ENCODE measurements around the gene CCDC8.

Gene CCDC8

DNA sequence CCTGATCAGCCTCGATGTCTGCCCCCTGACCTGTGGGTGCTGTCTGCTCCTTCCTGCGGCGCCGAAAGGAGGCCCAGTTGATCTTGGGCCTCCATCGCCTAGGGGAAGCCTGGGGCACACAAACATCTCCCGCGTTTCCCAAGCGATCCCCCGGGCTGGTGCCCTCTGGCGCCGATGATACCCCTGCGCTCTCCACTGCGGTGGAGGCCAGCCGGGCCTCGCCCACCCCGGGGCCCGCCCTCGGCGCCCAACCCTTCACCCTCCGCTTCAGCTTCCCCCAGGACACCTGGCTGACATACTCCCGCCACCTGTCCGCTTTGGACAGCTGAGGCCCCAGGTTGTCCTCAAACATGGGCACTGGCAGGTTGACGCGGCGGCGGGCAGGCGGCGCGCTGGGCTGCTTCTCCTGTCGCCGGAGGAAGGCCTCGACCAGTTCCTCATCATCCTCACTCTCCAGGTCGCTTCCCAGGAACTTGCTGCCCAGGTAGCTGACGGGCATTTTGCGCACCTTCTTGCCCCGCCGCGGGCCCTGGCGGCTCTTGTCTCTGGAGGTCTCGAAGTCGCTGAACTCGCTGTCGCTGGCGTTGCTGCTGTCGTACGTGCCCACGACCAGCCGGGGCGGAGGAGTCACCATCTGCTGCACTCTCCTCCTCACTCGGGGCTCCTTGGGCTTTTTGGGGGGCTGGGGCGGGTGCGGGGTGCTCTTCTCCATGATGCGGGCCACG lies 1.3 kb downstream of the CCDC8 start:
- TF ChIP-seq GATA3 (IDR thresholded peaks at IDR 0.05; ENCODE audit: low read depth, low read length): no peak
- TF ChIP-seq GATA2 (IDR thresholded peaks at IDR 0.05; ENCODE audit: low read depth, low read length): no peak

DNA sequence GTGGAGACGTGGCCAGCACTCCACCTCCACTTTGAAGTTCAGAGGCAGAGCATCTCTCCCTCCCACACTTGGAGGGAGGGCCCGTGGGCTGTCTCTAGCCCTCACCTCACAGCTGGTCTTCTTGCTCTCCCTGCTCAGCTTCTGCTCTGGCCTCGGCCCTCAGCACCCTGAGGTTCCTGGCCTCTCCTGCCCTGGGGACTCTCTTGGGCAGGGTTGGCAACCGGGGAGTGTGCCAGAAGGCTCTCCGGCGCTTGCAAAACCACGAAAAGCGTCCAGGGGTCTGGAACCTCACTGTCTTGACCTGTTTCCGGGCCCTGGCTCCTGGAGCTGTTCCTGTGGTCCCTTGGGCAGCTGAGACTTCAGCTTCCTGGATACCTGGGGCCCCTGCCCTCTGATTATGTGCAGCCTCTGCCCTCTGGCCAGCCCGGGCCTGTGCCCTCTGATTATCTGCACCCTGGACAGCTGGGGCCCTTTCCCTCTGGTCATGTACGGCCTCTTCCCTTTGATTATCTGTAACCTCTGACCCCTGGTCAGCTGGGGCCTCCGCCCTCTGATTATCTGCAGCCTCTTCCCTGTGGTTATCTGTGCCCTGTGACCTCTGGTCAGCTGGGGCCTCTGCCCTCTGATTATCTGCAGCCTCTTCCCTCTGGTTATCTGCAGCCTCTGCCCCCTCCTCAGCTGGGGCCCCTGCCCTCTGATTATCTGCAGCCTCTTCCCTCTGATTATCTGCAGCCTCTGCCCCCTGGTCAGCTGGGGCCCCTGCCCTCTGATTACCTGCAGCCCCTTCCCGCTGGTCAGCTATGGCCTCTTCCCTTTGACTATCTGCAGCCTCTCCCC lies 2.1 kb downstream of the CCDC8 start:
- TF ChIP-seq GATA2 (IDR thresholded peaks at IDR 0.05; ENCODE audit: low read depth, low read length): no peak
- TF ChIP-seq GATA3 (IDR thresholded peaks at IDR 0.05; ENCODE audit: low read depth, low read length): no peak

DNA sequence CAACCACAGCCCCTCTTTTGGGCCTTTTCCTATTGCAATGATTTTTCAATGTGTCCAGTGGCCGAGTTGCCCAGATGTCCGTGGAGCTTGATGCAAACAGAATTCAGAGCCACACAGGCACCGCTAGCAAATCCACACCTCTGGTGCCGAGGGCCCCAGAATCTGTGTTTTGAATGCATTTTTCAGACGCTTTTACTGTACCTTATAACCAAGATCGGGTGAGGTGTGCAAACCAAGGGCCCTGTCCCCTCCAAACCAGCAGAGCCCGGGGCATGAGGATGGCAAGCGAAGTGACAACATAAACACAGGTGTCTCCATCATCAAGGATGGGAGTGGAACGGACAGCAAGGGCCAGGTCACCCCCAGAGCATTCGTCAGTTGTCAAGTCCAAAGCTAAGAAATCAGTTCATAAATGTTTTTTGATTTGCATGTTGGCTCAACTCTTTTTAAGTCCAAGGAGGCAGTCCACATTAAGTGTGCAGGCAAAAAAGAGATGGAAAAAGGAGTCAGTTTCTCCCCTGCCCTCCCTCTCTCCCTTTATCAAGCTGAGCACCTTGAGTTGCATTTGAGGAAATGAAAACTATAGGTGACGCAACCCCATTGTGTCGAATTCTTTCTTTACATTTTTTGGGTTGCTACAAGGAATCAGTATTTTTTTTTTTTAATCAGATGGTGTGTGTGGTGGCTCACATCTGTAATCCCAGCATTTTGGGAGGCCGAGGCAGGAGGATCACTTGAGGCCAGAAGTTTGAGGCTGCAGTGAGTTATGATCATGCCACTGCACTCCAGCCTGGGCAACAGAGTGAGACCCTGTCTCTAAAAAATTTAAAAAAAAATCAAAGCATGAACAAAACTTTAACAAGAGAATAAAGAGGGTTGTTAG lies 2.9 kb downstream of the CCDC8 start:
- no peak for TF ChIP-seq GATA2 (IDR thresholded peaks at IDR 0.05; ENCODE audit: low read depth, low read length)
- TF ChIP-seq GATA3 (IDR thresholded peaks at IDR 0.05; ENCODE audit: low read depth, low read length): no peak

DNA sequence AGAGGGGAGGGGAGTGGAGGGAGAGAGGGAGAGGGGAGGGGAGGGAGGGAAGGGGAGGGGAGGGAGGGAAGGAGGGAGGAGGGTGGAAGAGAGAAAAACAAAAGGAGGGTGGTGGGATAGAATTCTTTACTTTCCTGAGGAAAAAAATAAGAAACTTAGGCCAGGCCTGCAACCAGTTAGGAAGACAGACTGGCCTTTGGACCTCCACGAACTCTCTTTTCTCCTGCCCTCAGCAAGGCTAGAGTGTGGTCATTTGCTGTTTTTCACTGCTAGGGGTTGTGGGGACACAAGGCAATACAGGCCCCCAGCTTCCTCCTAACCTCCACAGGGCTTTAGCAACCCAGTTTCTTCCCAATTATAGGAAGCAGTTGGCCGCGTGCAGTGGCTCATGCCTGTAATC lies 4.2 kb downstream of the CCDC8 start:
- TF ChIP-seq GATA3 (IDR thresholded peaks at IDR 0.05; ENCODE audit: low read depth, low read length) (no peak), GATA2 (IDR thresholded peaks at IDR 0.05; ENCODE audit: low read depth, low read length) (no peak)

DNA sequence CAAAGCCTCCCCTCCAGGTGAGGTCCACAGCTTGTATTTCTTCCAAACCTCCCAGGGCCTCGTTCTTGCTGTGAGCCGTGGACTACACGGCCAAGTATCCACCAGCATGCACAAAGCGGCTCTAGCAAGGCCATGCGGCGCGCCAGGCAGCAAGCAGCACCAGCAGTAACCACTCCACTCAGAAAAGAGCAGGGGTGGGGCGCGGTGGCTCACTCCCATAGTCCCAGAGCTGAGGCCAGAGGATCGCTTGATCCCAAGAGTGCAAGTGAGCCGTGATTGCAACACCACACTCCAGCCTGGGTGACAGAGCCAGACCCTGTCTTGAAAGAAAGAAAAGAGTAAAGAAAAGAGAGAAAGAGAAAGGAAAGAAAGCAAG lies 4.7 kb downstream of the CCDC8 start:
- TF ChIP-seq GATA2 (IDR thresholded peaks at IDR 0.05; ENCODE audit: low read depth, low read length): no peak
- TF ChIP-seq GATA3 (IDR thresholded peaks at IDR 0.05; ENCODE audit: low read depth, low read length): no peak

DNA sequence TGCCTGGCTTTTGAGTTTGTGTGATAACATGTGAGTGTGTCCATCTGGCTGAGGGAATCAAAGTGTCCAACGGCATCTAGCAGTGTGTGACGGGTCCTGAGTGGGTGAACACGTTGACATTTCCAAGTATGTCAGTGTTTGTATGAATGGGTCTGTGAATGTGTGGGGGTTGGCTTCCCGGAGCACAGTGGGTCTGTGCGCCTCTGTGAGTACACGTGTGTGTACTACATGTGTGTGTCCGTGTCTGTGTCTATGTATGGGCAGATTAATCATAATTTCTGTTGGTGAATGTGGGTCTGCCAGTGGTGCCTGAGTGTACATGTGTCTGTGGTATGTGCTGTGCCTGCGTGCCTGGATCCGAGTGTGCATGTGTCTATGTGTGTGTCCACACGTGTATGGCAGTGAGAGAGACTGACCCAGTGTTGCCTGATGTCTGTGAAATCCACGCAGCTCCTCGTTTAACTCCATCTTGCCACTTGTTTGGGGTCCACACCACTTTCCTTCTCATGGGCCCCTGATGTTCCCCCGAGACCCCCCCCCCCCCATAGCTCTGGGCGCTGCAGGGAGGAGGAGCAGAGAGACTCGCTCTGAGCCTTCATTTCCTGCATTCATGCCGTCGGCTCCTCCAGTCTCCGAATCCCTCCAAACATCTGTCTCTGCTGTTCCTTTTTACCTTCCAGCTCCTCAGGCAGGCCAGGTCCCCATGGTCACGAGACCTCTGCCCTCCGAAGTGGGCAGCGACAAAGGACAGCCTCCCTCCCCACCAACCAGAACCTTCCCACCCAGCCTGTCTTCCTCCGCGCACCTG lies 5.3 kb downstream of the CCDC8 start:
- TF ChIP-seq GATA3 (IDR thresholded peaks at IDR 0.05; ENCODE audit: low read depth, low read length) (no peak), GATA2 (IDR thresholded peaks at IDR 0.05; ENCODE audit: low read depth, low read length) (no peak)

DNA sequence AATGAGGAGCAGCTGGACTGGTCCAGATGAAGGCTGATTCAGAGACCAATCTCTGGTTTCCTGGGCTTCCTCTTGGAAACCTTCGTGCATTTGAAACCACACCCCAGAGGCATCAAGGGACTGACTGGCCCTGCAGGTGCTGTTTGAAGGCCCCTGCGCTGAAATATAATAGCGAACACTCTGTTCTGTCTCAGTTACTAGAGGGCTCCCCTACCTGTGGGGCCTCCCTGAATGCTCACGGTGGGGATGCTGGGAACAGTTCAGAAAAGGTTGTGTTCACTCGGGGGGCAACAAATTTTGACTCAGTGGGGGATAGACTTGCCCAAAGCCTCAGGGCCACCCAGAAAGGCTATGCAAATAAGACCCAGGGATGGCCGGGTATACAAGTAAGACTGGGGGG lies 6.4 kb downstream of the CCDC8 start:
- TF ChIP-seq GATA3 (IDR thresholded peaks at IDR 0.05; ENCODE audit: low read depth, low read length) (no peak), GATA2 (IDR thresholded peaks at IDR 0.05; ENCODE audit: low read depth, low read length) (no peak)

DNA sequence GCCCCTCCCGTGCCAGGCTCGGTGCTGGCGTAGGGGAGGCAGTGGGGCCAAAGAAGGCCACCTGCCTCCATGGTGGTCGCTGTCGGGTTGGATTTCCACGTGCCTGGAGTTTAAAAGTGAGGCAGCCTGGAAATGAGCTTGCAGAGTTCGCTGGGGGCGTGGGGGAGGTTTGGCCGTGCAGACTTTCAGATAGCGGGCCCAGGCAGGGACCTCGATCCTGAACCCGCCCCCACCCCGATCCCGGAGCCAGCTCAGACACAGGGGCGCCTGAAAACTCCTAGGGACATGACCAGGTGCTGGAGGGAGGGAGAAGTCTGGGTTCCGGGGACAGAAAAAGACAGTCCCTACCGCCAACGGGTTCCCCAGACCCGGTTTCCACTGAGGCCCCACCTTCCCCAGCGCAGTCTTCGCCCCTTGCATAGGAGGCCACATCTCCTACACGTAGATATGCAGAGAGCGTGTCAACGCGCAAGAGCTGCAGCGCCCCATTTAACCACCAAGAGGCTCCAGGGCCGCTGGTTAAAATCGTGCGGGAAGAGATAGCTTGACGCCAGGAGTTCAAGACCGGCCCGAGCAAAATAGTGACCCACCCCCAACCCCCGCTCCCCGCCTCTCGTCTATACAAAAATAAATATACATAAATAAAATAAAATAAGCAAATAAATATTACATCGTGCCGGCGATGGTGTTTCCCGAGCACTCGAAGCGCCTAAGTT lies 8.5 kb downstream of the CCDC8 start:
- TF ChIP-seq GATA2 (IDR thresholded peaks at IDR 0.05; ENCODE audit: low read depth, low read length): no peak
- no peak for TF ChIP-seq GATA3 (IDR thresholded peaks at IDR 0.05; ENCODE audit: low read depth, low read length)

DNA sequence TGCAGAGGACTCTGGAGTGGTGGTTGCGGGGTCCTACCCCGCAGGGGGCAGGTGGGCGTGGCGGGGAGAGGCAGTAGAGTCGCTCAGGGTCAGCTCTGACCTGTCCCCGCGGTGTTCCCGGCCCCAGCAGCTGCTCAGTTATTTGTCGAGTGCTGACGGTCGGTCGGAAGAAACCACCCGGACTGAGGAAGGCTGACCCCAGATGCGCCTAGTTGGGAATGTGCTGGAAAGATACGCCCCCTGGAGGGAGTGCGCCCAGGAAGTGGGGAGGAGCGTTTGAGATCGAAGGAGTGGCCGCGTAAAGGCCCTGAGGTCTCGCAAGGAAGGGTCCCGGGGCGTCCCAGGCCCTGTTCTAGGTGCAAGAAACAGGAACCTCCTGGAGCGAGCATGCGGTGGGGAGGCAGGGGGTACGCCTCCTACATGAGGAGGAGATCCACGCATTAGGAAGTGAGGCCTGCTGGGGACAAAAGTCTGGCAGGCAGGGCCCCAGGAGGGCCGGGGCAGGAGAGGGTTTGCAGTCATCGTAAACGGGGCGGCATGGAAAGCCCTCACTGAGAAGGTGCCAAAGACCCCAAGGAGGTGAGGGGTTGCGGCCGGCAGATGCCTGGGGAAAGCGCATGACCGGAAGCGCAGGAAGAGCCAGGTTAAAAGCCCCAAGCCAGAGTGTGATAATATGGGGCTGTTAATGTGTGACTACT lies 9.2 kb downstream of the CCDC8 start:
- TF ChIP-seq GATA3 (IDR thresholded peaks at IDR 0.05; ENCODE audit: low read depth, low read length): no peak

DNA sequence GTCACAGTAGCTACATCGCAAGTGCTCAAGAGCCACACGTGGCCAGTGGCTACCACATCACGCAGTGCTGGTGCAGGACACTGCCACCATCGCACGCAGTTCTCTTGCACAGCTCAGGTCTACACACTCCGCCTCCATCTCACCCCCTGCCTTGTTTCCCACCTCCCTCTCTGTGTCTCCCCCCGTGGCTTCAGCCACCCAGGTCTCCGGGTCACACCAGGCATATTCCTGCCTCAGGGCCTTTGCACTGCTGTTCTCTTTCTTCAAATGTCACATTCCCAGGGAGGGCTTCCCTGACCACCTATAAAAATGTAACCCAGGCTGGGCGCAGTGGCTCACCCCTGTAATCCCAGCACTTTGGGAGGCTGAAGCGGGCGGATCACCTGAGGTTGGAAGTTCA lies 10.6 kb downstream of the CCDC8 start:
- no peak for TF ChIP-seq GATA3 (IDR thresholded peaks at IDR 0.05; ENCODE audit: low read depth, low read length)
- TF ChIP-seq GATA2 (IDR thresholded peaks at IDR 0.05; ENCODE audit: low read depth, low read length): no peak

DNA sequence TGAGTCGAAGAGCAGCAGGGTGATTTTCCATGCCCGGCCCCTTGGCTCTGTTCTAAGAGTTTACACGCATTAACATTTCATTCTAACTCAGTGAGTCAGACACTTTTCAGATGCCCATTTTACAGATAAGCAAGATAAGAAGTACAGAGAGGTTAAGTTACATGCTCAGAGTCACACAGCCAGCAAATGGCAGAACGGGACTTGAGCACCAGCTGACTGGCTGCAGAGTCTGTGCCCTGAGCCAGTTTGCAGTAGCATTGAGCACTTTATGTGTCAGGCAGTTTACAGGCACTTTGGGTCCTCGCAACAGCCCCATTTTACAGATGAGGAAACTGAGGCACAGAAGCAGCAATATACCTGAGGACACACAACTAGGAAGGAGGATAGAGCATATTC lies 19.0 kb downstream of the CCDC8 start:
- TF ChIP-seq GATA3 (IDR thresholded peaks at IDR 0.05; ENCODE audit: low read depth, low read length) (no peak), GATA2 (IDR thresholded peaks at IDR 0.05; ENCODE audit: low read depth, low read length) (no peak)

Measured in SH-SY5Y (cell line).